Activated T-helper 1 cell treated with Interleukin-2 at 50 U/mL for 16 hours (primary cell): ENCODE results near the gene ENOX1.

Source experiments
- DNase-seq: peaks from one replicate; pipeline ENCODE4 v3.0.0-alpha.2; 2020; ENCODE audit warnings: low read depth

Gene ENOX1

GRCh38 chr13:43307921-43308433, 478.8 kb downstream of the ENOX1 start:
- DNase-seq = no peak

- DNase-seq = no peak
These were observed 479.4 kb downstream of the ENOX1 start for GRCh38 chr13:43307221-43307920.

- DNase-seq = no peak
These were observed 480.4 kb downstream of the ENOX1 start for GRCh38 chr13:43306372-43306771.

- DNase-seq = no peak
These were observed 481.4 kb downstream of the ENOX1 start for GRCh38 chr13:43305416-43305815.

GRCh38 chr13:43304945-43305344, 481.8 kb downstream of the ENOX1 start:
- DNase-seq = no peak

DNA sequence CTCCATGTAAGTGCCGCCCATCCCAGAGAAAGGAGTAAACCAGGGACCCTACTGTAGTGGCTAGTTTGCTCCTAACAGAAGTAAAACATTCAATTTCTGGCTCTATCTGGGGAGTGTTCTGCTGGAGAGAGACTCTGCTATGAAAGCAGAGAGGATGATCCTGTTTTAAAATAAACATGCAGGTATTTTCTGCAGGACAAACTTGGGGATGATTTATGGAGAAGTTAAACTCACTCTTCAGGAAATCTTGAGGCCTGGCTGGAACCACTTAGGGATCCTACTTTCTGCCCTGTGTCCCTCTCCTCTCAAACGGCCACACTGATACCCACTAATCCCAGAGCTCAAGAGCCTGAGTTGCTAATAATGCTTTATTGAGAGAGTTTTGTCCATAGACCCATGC, 482.3 kb downstream of the ENOX1 start:
- DNase-seq = no peak

DNA sequence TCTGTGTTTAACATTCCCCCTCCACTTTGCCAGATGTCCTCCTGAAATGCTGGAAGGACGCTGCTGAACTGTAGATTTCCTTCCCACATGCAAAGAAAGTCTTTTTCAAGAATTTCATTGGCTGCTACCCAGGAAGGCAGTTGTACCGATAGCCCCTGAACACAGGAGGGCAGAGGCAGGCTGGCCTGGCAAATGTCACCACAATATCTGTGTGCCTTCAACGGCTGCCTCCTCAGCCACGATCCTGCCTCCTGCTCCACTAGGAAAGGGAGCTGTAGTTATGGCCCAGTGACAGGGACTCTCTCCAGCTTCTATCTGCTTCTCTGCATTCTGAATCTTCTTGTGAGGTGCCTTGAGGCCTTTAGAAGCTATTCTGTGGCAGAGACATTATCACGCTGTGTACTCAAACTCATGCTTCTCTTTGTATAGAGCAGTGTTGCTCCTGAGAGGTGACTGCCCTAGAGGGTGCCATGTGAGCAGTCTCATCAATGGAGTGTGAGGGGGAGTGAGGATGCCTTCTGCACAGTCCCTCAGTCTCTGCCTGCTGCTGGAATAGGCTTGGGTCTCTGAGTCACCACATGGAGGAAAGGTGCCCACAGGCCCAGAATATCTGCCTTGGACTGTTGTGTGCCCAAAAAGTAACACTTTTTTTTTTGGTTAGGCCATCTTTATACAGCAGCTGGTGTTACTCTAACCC, 483.6 kb downstream of the ENOX1 start:
- DNase-seq = no peak

DNA sequence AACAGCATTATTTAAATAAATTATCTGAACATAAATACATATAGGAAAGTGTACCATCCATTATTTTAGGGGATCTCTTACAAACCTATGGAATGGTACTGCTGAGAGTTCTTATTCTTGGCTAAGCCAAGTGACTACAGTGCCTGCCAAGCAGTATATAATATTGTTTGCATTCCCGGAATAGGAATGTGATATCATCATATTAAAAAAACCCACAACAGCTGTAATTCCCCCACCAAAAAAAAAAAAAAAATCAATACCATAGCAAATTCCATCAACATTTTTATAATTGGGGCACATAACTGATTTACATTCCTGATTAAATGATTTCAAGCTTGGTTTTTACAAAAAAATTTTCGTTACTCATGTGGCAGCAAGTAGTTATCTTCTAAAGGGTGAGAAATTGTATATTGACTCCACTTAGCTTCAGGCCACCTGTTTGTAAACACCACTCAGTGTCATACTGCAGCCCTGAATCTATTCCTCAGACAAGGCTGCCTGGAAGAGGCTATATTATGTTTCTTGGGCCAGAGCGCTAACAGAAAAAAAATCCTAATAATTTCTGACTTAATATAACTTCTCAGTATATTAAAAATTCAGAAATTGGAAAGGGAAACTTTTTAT, 485.3 kb downstream of the ENOX1 start:
- no peak for DNase-seq

- no peak for DNase-seq
These were observed 485.9 kb downstream of the ENOX1 start for GRCh38 chr13:43300865-43301264.

- no peak for DNase-seq
These were observed 487.4 kb downstream of the ENOX1 start for GRCh38 chr13:43299374-43299773.

DNA sequence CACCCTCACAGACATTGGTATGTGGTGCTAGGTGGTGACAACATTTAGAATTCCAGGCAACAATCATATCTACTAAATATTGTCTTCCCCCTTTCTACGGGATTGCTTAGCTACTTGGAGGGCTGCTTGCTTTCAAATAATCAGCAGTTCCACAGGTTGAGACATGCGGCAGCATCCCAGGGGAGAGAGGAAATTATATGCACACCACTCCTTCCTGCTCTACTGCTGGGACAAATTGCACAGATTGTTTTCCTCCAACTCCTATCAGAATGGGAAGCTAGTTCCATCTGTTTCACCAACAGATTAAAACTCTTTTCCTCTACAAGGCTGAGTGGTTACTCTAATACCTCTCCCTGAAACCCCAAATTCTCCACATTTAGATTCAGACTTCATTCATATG, 488.0 kb downstream of the ENOX1 start:
- DNase-seq = no peak

DNA sequence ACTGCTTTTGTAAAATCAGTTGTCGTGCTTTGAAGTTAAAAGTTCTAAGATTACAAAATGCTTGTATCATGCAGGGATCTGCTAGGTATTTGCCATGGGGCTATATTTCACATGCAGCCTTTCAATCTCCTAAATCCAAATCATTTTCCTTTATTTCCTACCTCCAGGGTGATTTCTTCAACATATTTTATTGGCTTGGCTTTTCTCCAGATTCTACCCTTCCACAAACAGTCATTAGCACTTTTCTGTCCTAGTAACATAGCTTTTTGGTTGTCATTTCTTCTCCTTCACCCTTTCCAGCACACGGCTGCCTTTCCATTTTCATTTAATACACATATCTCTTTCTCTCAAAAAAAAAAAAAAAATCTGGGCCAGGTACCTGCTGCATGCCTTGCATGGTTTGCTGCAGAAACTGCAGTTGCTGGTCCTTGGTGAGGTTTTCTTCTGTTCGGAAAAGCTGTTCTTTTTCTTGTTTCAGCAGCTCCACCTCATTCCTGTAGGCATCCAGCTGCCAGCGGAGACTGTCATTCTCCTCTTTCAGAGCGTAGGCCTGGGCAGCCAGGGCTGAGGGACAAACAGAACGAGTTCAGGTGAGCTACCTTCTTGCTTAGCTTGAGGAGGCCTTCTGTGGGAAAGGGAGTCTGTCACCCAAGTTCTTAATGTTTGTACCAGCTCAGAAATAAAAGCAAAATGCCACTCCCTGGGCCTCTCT, 488.6 kb downstream of the ENOX1 start:
- no peak for DNase-seq

- no peak for DNase-seq
These were observed 490.8 kb downstream of the ENOX1 start for GRCh38 chr13:43295825-43296564.

GRCh38 chr13:43295321-43295720, 491.5 kb downstream of the ENOX1 start:
- DNase-seq = no peak

DNA sequence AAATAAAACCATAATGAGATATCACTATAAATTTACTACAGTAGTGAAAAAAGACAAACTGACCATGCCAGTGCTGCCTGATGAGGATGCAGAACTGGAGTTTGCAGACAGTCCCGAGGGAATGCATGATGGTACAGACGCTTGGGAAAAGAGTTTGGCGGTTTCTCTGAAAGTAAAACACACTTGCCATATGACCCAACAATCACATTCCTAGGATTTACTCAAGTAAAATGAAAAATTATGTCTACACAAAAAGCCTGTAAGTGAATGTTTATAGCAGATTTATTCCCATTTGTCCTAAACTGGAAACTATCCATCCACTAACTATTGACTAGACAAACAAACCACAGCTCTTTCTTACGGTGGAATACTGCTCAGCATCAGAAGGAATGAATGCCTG, 492.4 kb downstream of the ENOX1 start:
- no peak for DNase-seq

- no peak for DNase-seq
These were observed 492.8 kb downstream of the ENOX1 start for GRCh38 chr13:43293986-43294385.

- no peak for DNase-seq
These were observed 493.2 kb downstream of the ENOX1 start for GRCh38 chr13:43293561-43293960.

DNA sequence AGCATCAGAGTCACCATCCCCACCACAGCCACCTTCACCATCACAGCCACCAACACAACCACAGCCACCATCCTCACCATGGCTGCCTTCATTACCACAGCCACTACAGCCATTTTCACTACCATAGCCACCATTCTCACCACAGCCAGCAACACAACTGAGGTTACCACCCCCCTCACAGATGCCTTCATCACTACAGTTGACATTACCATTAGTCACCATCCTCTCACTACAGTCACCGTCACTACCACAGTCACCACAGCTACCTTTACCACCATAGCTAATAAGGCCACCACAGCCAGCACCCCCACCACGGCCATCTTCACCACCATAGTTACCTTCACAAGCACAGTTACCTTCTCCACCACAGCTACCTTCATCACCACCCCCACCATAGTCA, 493.8 kb downstream of the ENOX1 start:
- DNase-seq = no peak

- no peak for DNase-seq
These were observed 495.3 kb downstream of the ENOX1 start for GRCh38 chr13:43291287-43292060.

GRCh38 chr13:43289470-43290255, 497.1 kb downstream of the ENOX1 start:
- no peak for DNase-seq
